H1 (cell line): ENCODE data around the gene SLC18A3. TPM values are rescaled to one million over a fixed set of nuclear protein-coding genes. Genes with fewer than 3 reads are reported as not detected.

Source experiments
- ASH2L ChIP-seq: fragments of 200-600, 300-600 bp; sonication (generic); IDR thresholded peaks from one replicate; pipeline ENCODE4 v1.7.1; 2017; ENCODE audit warnings: low read length
- ATF3 ChIP-seq: IDR thresholded peaks from 2 replicates; pipeline ENCODE4 v1.6.1; 2011; ENCODE audit warnings: low read depth, mild to moderate bottlenecking, low read length; ENCODE audit not compliant: insufficient read depth
- BACH1 ChIP-seq: IDR thresholded peaks from 2 replicates; pipeline ENCODE4 v1.6.1; 2012; ENCODE audit warnings: low read length, improper control_type of control experiment
- CTCF ChIP-seq, 3 experiments: IDR thresholded peaks; 1 replicate in 2 of 3; 2 replicates in 1 of 3; pipeline versions ENCODE4 v1.5.1 to v1.6.1; 2011; ENCODE audit warnings: low read length in 3 of 3, mild to moderate bottlenecking in 3 of 3, inconsistent platforms in 2 of 3, low read depth in 1 of 3, moderate library complexity in 1 of 3; ENCODE audit not compliant: insufficient read depth in 1 of 3; ENCODE audit errors: control extremely low read depth in 1 of 3
- KDM1A ChIP-seq: fragments of 200-600, 300-600 bp; sonication (generic); IDR thresholded peaks from 2 replicates; pipeline ENCODE4 v1.7.1; 2016; ENCODE audit warnings: mild to moderate bottlenecking, low read length, borderline replicate concordance
- MAX ChIP-seq: IDR thresholded peaks from 2 replicates; pipeline ENCODE4 v1.6.1; 2012; ENCODE audit warnings: inconsistent platforms
- POLR2A ChIP-seq, 2 experiments: IDR thresholded peaks; 1 replicate in 1 of 2; 2 replicates in 1 of 2; pipeline ENCODE4 v1.6.1; 2011; ENCODE audit warnings: low read depth in 2 of 2, low read length in 2 of 2, mild to moderate bottlenecking in 2 of 2; ENCODE audit errors: control extremely low read depth in 1 of 2
- POLR2AphosphoS5 ChIP-seq: IDR thresholded peaks from 2 replicates; pipeline ENCODE4 v1.6.1; 2011; ENCODE audit warnings: low read depth, low read length
- RNF2 ChIP-seq: fragments of 200-900, 300-1000 bp; sonication (generic); IDR thresholded peaks from 2 replicates; pipeline ENCODE4 v1.7.1; 2016; ENCODE audit warnings: borderline replicate concordance, low read depth, mild to moderate bottlenecking, antibody characterized with exemption, low read length; ENCODE audit not compliant: poor library complexity, severe bottlenecking; ENCODE audit errors: missing control alignments
- TAF1 ChIP-seq: IDR thresholded peaks from 2 replicates; pipeline ENCODE4 v1.6.1; 2011; ENCODE audit warnings: mild to moderate bottlenecking, low read depth, low read length
- polyA plus RNA-seq, 7 experiments: library from polyadenylated mRNA; depleted of rRNA in 3 of 7; stranded (reverse) in 5 of 7; unstranded in 2 of 7; fragments of >200 nt in 5 of 7; fragments of 200-250 nt in 2 of 7; gene quantifications; 1 replicate in 5 of 7; 2 replicates in 1 of 7; 4 replicates in 1 of 7; pipeline versions ENCODE4 v1.2.1 to v1.2.3, GENCODE V29; 2011 to 2013; ENCODE audit warnings: missing spikeins in 2 of 7, mixed read lengths in 2 of 7
- total RNA-seq: library from RNA; stranded (reverse); fragmentation: NEBNext Ultra II Directional; extraction: Animal tissue kit (Norgen Biotek cat#: 25700); gene quantifications from 2 replicates; pipeline ENCODE4 v1.2.1, GENCODE V29; 2021

SLC18A3 gene
- total and polyA plus RNA-seq, 2 of the 8 experiments (the other 6 are each of a cell fraction or from before 2014, with no cell fraction given), result 0.17 TPM; not detected in 1

GRCh38 chr10:49611166-49611815 is 1.2 kb downstream of the SLC18A3 start (continued):
- no peak for TF ChIP-seq POLR2AphosphoS5
- no peak for TF ChIP-seq ATF3
- no peak for TF ChIP-seq TAF1
- TF ChIP-seq ASH2L, result no peak
- peak; percentile 62 for TF ChIP-seq RNF2
- TF ChIP-seq CTCF (IDR thresholded peaks at IDR 0.05; ENCODE audit: control extremely low read depth in 1 of 3, insufficient read depth in 1 of 3, low read depth in 1 of 3, low read length in 3 of 3), result no peak
- TF ChIP-seq KDM1A, result no peak
- peak; percentile 85 for TF ChIP-seq MAX
- no peak for TF ChIP-seq POLR2A (IDR thresholded peaks at IDR 0.05; ENCODE audit: control extremely low read depth in 1 of 2, low read depth in 2 of 2, low read length in 2 of 2)
- no peak for TF ChIP-seq BACH1
